HG02798 (cell line): ENCODE measurements around the gene ZNF821.
"Not testable (repeated sequence)": the region's sequence is repeated elsewhere in the genome, so short reads cannot be mapped to it uniquely, and the experiment has no call there.

Source experiments
- ATAC-seq: cut with Tn5 transposase; IDR thresholded peaks from one replicate; pipeline ENCODE4 v1.9.1; 2021; ENCODE audit warnings: mild to moderate bottlenecking; ENCODE audit not compliant: unreplicated experiment, poor library complexity

The ZNF821 gene

GRCh38 chr16:71826533-71827017 is 57.4 kb downstream of the ZNF821 start:
- ATAC-seq, result no peak

- peak; percentile 15 for ATAC-seq
Observed at GRCh38 chr16:71817155-71817500, 66.9 kb downstream of the ZNF821 start.

DNA sequence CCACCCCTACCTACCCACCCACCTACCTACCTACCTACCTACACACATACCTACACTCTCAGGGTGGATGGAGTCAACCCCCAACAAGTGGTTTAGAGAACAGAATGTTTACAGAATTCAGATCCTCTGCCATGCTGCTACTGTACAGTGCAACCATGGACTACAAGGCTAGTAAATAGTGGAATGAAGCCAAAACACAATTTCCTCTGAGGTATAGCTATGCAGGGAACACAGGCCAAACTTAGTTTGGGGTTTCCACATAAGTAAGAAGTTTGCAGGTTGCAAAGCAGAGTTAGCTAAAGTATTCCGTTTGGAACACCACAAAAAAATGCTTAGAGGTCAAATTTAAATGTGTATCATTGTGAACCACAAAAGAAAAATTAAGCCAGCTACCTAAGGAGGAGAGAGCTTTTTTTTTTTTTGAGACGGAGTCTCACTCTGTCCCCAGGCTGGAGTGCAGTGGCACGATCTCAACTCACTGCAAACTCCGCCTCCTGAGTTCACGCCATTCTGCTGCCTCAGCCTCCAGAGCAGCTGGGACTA is 72.7 kb downstream of the ZNF821 start:
- ATAC-seq, result no peak

DNA sequence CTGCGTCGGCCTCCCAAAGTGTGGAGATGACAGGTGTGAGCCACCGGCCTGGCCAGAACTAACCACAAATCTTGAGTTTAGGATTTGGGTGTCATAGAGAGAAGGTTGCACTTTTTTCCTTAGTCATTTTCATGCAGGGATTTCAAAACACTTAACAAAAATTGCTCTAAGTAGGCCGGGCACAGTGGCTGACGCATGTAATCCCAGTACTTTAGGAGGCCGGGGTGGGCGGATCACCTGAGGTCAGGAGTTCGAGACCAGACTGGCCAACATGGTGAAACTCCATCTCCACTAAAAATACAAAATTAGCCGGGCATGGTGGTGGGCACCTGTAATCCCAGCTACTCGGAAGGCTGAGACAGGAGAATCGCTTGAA is 73.8 kb downstream of the ZNF821 start:
- not testable (repeated sequence) for ATAC-seq
